Measurements from ENCODE around the gene SEPTIN10.

The SEPTIN10 gene

DNA sequence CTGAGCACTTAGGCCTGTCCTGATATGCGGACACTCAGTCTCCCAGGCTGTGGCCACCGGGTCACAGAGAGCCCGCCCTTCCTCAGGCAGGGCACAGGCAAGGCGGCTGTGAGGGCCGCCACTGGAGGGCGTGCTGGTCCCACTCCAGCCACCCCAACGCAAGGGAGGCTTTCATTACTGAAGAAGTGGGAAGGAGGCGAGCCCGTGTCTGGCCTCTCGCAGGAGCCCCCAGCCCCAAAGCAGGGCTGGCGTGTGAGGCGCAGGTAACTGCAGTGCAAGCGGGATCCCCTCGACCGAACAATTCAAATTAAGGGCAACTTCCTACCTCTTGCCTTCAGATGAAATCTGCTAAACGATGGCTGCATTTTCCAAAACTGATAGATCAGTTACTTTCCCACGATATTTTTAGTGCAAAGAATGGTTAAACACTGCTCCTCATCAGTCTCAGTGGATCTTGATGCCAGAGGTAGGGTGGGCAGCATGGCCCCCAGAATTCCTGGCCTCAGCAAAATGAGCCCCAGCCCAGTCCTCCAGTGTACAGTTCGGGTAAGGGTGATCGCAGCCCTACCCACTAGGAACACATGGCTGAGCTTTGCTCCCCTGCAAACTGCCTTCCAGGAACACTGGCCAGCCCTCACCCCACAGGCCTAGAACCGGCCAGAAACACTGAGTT is 97.2 kb downstream of the SEPTIN10 start:
- peak; percentile 27 for DNase-seq
- no peak overlapping the region for H3K27ac ChIP-seq
- no peak overlapping the region for H3K4me3 ChIP-seq (ENCODE audit: low read depth, low read length)
- no peaks in the 10 kb centered on the region for H3K36me3 ChIP-seq (replicated peaks)
- TF ChIP-seq, protein P1, sequence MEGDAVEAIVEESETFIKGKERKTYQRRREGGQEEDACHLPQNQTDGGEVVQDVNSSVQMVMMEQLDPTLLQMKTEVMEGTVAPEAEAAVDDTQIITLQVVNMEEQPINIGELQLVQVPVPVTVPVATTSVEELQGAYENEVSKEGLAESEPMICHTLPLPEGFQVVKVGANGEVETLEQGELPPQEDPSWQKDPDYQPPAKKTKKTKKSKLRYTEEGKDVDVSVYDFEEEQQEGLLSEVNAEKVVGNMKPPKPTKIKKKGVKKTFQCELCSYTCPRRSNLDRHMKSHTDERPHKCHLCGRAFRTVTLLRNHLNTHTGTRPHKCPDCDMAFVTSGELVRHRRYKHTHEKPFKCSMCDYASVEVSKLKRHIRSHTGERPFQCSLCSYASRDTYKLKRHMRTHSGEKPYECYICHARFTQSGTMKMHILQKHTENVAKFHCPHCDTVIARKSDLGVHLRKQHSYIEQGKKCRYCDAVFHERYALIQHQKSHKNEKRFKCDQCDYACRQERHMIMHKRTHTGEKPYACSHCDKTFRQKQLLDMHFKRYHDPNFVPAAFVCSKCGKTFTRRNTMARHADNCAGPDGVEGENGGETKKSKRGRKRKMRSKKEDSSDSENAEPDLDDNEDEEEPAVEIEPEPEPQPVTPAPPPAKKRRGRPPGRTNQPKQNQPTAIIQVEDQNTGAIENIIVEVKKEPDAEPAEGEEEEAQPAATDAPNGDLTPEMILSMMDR (IDR thresholded peaks at IDR 0.05; ENCODE audit: low read depth, low read length, missing control alignments): peak; percentile 93
- in situ Hi-C loops (cut with HindIII; ENCODE audit: low pct_ligation_motif_present, low sequenced_read_pairs): no loop called here
- no peaks in the 10 kb centered on the region for H3K27me3 ChIP-seq (replicated peaks)

DNA sequence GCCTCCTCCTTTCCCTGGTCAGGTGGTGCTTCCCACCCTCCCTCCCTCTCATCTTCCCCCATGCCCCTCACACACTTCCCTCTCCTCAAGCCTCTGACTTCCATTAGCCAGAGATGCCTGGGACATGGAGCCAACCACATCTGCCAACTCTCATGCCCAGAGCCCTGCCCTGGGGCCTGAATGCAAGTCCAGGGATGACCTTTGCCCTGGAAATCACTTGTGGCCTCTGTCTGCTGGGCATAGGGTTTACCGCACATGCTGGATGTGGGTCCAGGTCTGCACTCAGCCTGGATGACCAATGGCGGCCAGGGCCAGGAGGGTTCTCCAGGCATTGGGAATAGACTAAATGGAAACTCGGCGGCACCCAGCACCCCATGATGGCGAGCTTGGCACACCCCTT is 98.9 kb downstream of the SEPTIN10 start:
- Histone ChIP-seq H3K27me3 (replicated peaks) (no peaks in the 10 kb centered on the region), H3K4me3 (ENCODE audit: low read depth, low read length) (no peak overlapping the region), H3K36me3 (replicated peaks) (no peaks in the 10 kb centered on the region), H3K27ac (no peak overlapping the region)
- no peak for DNase-seq
- in situ Hi-C loops (cut with HindIII; ENCODE audit: low pct_ligation_motif_present, low sequenced_read_pairs): no loop called here
- TF ChIP-seq, protein P1 (IDR thresholded peaks at IDR 0.05; ENCODE audit: low read depth, low read length, missing control alignments): no peak

- H3K27ac ChIP-seq: no peak overlapping the region
Observed at GRCh38 chr2:109513749-109514588, 99.8 kb downstream of the SEPTIN10 start.

DNA sequence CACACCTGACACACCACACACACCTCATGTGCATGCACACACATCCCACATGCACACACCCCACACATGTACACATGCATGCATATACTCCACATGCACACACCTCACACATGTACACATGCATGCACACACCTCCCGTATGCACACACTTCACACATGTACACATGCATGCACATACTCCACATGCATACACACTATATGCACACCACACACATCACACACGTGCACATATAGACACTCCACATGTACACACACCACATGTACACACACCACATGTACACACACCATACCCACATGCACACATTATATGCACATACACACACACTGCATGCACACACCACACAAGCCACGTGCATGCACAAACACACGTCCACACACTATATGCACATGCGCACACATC is 100.5 kb downstream of the SEPTIN10 start:
- Histone ChIP-seq H3K27ac (no peak overlapping the region), H3K4me3 (ENCODE audit: low read depth, low read length) (no peak overlapping the region), H3K27me3 (replicated peaks) (no peaks in the 10 kb centered on the region), H3K36me3 (replicated peaks) (no peaks in the 10 kb centered on the region)
- TF ChIP-seq, protein P1 (IDR thresholded peaks at IDR 0.05; ENCODE audit: low read depth, low read length, missing control alignments): no peak
- in situ Hi-C loops (cut with HindIII; ENCODE audit: low pct_ligation_motif_present, low sequenced_read_pairs): no loop called here
- no peak for DNase-seq

More at GRCh38 chr2:109513749-109514588, 99.8 kb downstream of the SEPTIN10 start:
- Histone ChIP-seq H3K36me3 (replicated peaks) (no peaks in the 10 kb centered on the region), H3K27me3 (replicated peaks) (no peaks in the 10 kb centered on the region), H3K4me3 (ENCODE audit: low read depth, low read length) (no peak overlapping the region)
- in situ Hi-C loops (cut with HindIII; ENCODE audit: low pct_ligation_motif_present, low sequenced_read_pairs): no loop called here
- peak; percentile 86 for DNase-seq
- TF ChIP-seq, protein P1 (IDR thresholded peaks at IDR 0.05; ENCODE audit: low read depth, low read length, missing control alignments): no peak

GRCh38 chr2:109512076-109512475 is 101.7 kb downstream of the SEPTIN10 start:
- no peak overlapping the region for H3K4me3 ChIP-seq (ENCODE audit: low read depth, low read length)
- no peaks in the 10 kb centered on the region for H3K27me3 ChIP-seq (replicated peaks)
- H3K27ac ChIP-seq: no peak overlapping the region
- in situ Hi-C loops (cut with HindIII; ENCODE audit: low pct_ligation_motif_present, low sequenced_read_pairs): no loop called here
- H3K36me3 ChIP-seq (replicated peaks): no peaks in the 10 kb centered on the region
- TF ChIP-seq, protein P1 (IDR thresholded peaks at IDR 0.05; ENCODE audit: low read depth, low read length, missing control alignments): no peak
- DNase-seq: no peak
